Measurements from ENCODE around the gene KLHL30. TPM values are rescaled to one million over a fixed set of nuclear protein-coding genes. Genes with fewer than 3 reads are reported as not detected.

Gene KLHL30
- total RNA-seq, 1 donor from 2014 or later, result 20.6 TPM

GRCh38 chr2:238139196-238140039 lies 950 bp downstream of the KLHL30 start:
- intact Hi-C loops (cut with DNase I), result loop anchor here (1.0 to 10.0 kb wide), 3 partner anchors 79 to 281 kb away; partner anchors contain the start of genes RAMP1 and UBE2F
- DNase-seq (ENCODE audit: missing footprints) (peak; percentile 53), ATAC-seq (peak; percentile 63)

GRCh38 chr2:238140040-238140439 lies 1.6 kb downstream of the KLHL30 start:
- no peak for DNase-seq (ENCODE audit: missing footprints)
- no peak for ATAC-seq
- intact Hi-C loops (cut with DNase I), result no loop called here

- intact Hi-C loops (cut with DNase I), result no loop called here
- ATAC-seq, result no peak
Observed at GRCh38 chr2:238140721-238141540, 2.5 kb downstream of the KLHL30 start.

GRCh38 chr2:238141541-238142318 lies 3.3 kb downstream of the KLHL30 start:
- no peak for ATAC-seq

More at GRCh38 chr2:238140721-238141540, 2.5 kb downstream of the KLHL30 start:
- peak; percentile 62 for DNase-seq (ENCODE audit: missing footprints)

GRCh38 chr2:238142382-238143205 lies 4.1 kb downstream of the KLHL30 start:
- intact Hi-C loops (cut with DNase I), result no loop called here
- no peak for ATAC-seq

More at GRCh38 chr2:238141541-238142318, 3.3 kb downstream of the KLHL30 start:
- intact Hi-C loops (cut with DNase I), result no loop called here
- peak; percentile 68 for DNase-seq (ENCODE audit: missing footprints)

GRCh38 chr2:238143239-238143951 lies 4.9 kb downstream of the KLHL30 start:
- ATAC-seq (peak; percentile 43), DNase-seq (ENCODE audit: missing footprints) (no peak)
- intact Hi-C loops (cut with DNase I), result no loop called here

More at GRCh38 chr2:238142382-238143205, 4.1 kb downstream of the KLHL30 start:
- DNase-seq (ENCODE audit: missing footprints), result peak; percentile 73

- ATAC-seq (no peak), DNase-seq (ENCODE audit: missing footprints) (no peak)
- intact Hi-C loops (cut with DNase I), result no loop called here
Observed at GRCh38 chr2:238144262-238144661, 5.8 kb downstream of the KLHL30 start.

- no peak for ATAC-seq
- intact Hi-C loops (cut with DNase I), result no loop called here
- DNase-seq (ENCODE audit: missing footprints), result no peak
Observed at GRCh38 chr2:238145046-238145445, 6.6 kb downstream of the KLHL30 start.

- intact Hi-C loops (cut with DNase I), result no loop called here
- DNase-seq (ENCODE audit: missing footprints) (no peak), ATAC-seq (no peak)
Observed at GRCh38 chr2:238145851-238146250, 7.4 kb downstream of the KLHL30 start.

- intact Hi-C loops (cut with DNase I), result no loop called here
- DNase-seq (ENCODE audit: missing footprints) (no peak), ATAC-seq (no peak)
Observed at GRCh38 chr2:238146884-238147544, 8.5 kb downstream of the KLHL30 start.

- DNase-seq (ENCODE audit: missing footprints) (no peak), ATAC-seq (no peak)
- intact Hi-C loops (cut with DNase I), result no loop called here
Observed at GRCh38 chr2:238148981-238149380, 10.5 kb downstream of the KLHL30 start.

- intact Hi-C loops (cut with DNase I), result no loop called here
- no peak for DNase-seq (ENCODE audit: missing footprints)
- ATAC-seq, result no peak
Observed at GRCh38 chr2:238149841-238150572, 11.5 kb downstream of the KLHL30 start.

- ATAC-seq, result no peak
- intact Hi-C loops (cut with DNase I), result no loop called here
- peak; percentile 65 for DNase-seq (ENCODE audit: missing footprints)
Observed at GRCh38 chr2:238150686-238151085, 12.2 kb downstream of the KLHL30 start.

GRCh38 chr2:238151205-238151604 lies 12.7 kb downstream of the KLHL30 start:
- DNase-seq (ENCODE audit: missing footprints) (peak; percentile 68), ATAC-seq (no peak)
- intact Hi-C loops (cut with DNase I), result no loop called here

- intact Hi-C loops (cut with DNase I), result no loop called here
- peak; percentile 34 for DNase-seq (ENCODE audit: missing footprints)
- no peak for ATAC-seq
Observed at GRCh38 chr2:238151628-238152235, 13.3 kb downstream of the KLHL30 start.

Measured in Right ventricle myocardium inferior (tissue), 1 donor.